ENCODE data around the gene AFAP1. TPM values are rescaled to one million over a fixed set of nuclear protein-coding genes. Genes with fewer than 3 reads are reported as not detected.

The AFAP1 gene
- total RNA-seq, 1 donor from 2014 or later: 28.7 TPM

DNA sequence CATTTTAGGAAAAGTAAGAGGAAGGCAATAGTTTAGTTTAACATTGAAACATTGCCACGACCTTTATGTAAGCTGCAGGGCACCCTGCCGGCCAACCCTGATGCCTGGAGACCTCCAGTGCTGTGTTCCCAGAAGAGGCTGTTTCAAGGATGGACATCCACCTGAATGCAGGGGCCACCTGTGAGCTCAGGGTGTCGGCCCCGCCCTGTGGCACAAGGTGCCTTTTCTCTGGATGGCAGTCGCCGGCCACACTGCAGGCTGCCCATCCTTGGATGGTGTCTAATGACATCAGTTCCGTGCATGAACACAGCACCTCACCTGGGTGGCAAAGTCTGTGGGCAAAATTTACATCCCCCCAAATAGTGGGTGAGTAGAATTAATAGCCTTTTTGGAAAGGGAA is 180.0 kb downstream of the AFAP1 start:
- intact Hi-C loops (cut with DNase I): loop anchor here (5.0 kb wide), 1 partner anchor 43 kb away; no protein-coding TSS in a partner anchor
- H3K4me3 ChIP-seq: no peak overlapping the region
- peak overlapping the region; percentile 8 for H3K27ac ChIP-seq
- H3K4me1 ChIP-seq: peaks cover 10% of the 10 kb centered on the region
- H3K36me3 ChIP-seq: peaks cover 20% of the 10 kb centered on the region
- no peaks in the 10 kb centered on the region for H3K9me3 ChIP-seq
- no peak for ATAC-seq
- DNase-seq: no peak
- TF ChIP-seq, protein P1, sequence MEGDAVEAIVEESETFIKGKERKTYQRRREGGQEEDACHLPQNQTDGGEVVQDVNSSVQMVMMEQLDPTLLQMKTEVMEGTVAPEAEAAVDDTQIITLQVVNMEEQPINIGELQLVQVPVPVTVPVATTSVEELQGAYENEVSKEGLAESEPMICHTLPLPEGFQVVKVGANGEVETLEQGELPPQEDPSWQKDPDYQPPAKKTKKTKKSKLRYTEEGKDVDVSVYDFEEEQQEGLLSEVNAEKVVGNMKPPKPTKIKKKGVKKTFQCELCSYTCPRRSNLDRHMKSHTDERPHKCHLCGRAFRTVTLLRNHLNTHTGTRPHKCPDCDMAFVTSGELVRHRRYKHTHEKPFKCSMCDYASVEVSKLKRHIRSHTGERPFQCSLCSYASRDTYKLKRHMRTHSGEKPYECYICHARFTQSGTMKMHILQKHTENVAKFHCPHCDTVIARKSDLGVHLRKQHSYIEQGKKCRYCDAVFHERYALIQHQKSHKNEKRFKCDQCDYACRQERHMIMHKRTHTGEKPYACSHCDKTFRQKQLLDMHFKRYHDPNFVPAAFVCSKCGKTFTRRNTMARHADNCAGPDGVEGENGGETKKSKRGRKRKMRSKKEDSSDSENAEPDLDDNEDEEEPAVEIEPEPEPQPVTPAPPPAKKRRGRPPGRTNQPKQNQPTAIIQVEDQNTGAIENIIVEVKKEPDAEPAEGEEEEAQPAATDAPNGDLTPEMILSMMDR (IDR thresholded peaks at IDR 0.05): no peak
- H3K27me3 ChIP-seq: no peaks in the 10 kb centered on the region

DNA sequence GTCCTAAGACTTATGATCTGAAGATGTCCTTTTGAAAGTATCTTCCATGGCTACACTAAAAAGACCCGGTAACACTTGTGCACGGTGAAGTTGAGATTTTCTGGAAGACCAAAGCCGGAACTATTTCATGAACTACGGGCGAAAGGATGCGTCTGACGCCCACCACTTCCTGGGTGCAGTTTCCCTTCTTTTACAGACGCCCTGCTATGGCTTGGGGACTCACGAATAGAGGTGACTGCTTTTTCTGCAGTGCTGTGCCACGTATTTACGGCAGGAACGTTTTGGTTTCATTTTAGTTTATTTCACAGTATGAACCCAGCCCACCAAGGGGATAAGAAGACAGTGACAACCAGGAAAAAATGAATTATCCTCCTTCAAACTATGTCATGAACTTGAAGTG is 180.4 kb downstream of the AFAP1 start:
- H3K4me1 ChIP-seq: peaks cover 10% of the 10 kb centered on the region
- H3K27me3 ChIP-seq: no peaks in the 10 kb centered on the region
- ATAC-seq (peak; percentile 52), DNase-seq (no peak)
- TF ChIP-seq, protein P1 (IDR thresholded peaks at IDR 0.05): no peak
- intact Hi-C loops (cut with DNase I): no loop called here
- H3K36me3 ChIP-seq: peaks cover 20% of the 10 kb centered on the region
- no peak overlapping the region for H3K4me3 ChIP-seq
- H3K27ac ChIP-seq: peak overlapping the region; percentile 8
- no peaks in the 10 kb centered on the region for H3K9me3 ChIP-seq

DNA sequence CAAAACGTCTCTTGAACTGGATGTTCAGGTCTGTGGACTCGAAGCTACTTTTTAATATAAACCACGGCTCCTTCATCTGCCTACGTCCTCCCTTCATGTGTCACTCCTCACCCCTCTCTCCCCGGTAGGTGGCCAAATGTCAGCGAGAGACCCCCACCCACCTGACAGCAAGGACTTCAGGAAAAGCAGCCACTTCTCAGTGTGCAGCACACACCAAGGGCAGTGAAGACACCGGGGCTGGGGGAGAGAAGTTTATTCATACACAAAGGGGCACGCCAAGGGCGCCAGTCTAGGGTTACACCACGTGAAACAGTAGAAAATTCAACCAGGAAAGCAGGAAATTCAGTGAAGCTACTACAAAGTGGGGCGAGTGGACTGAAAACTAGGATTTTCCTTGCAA is 181.2 kb downstream of the AFAP1 start:
- TF ChIP-seq, protein P1 (IDR thresholded peaks at IDR 0.05): no peak
- Histone ChIP-seq H3K9me3 (no peaks in the 10 kb centered on the region), H3K36me3 (peaks cover 19% of the 10 kb centered on the region), H3K4me3 (no peak overlapping the region), H3K4me1 (peaks cover 10% of the 10 kb centered on the region), H3K27ac (no peak overlapping the region), H3K27me3 (no peaks in the 10 kb centered on the region)
- ATAC-seq (no peak), DNase-seq (no peak)
- intact Hi-C loops (cut with DNase I): no loop called here

DNA sequence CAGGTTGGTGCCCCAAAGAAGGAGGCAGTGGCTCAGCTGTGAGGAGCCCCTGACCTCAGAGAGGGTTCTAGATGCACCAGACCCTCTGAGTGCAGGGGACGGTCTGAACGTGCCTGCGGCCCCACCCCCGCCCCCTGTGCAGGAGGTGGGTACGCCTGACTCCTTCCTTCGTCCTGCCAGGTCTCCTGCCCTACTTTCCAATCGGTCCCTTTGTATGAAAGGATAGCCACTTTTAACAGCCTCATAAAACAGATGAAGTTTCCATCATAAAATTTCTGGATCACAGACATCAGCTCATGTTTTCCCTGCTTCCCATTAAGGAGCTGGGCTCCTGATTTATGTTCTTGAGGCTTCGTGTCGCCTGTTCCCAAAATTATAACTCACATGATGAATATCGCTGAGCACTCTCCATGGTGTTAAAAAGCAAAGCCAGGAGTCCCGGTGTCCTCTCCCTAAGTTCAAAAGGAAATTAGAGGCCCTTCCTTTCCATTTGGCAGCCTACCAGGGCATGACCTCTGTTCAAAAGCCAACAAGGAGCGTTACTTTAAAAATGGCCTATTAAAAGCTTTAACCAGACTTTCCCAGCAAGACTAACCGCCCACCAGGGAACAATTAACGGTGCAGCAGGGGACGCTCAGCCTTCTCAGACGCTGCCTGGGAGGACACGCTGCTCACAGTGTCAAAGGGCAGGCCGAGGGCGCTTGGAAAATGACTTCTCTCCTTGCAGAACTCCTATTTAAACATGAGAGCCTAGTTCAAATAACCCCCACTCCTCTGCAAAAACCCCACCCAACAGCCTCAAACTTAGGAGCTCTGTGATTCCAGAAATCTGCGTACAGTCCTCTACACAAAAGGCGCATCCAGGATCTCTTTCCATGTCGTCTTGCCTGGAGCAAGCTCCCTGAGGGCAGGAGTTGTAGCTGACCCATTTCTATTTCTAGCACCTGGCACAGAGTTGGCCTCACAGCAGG is 181.9 kb downstream of the AFAP1 start:
- Histone ChIP-seq H3K9me3 (no peaks in the 10 kb centered on the region), H3K4me3 (no peak overlapping the region), H3K27me3 (no peaks in the 10 kb centered on the region), H3K36me3 (peaks cover 12% of the 10 kb centered on the region), H3K4me1 (peaks cover 10% of the 10 kb centered on the region), H3K27ac (no peak overlapping the region)
- DNase-seq (no peak), ATAC-seq (no peak)
- intact Hi-C loops (cut with DNase I): no loop called here
- TF ChIP-seq, protein P1 (IDR thresholded peaks at IDR 0.05): no peak

DNA sequence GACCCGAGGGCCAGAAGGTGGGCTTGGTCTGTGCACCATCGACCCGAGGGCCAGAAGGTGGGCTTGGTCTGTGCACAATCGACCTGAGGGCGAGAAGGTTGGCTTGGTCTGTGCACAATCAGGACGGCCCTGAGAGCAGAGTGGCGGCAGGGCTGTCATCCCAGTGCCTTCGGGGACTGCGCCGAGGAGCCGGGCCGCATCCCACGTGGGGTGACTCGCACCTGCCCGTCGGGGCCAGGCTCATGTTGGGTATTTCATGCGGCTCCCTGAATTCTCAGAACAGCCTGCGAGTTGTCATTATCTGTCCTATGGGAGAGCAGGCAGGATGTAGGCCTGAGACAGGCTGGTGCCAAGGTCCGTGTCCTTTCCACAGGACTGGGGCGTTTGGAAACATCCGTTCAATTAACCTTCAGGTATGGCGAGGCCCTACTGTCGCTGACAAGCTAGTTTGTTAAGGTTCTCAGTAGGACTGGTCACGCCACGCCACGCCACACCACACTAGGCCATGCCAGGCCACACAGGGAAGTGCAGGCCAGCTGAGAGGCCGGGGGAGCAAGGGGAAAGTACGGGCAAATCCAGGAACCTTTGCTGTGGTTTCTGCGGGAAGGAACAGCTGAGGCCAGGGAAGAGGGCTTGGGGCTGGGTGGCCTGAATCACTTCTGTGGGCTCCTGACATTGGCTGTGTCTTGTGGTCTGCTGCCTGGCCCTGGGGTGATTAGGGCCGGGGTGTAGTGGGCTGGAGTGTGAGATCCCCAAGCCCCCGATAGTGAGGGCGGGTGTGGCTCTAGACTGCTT is 182.9 kb downstream of the AFAP1 start:
- Histone ChIP-seq H3K36me3 (peaks cover 11% of the 10 kb centered on the region), H3K9me3 (no peaks in the 10 kb centered on the region), H3K4me1 (peaks cover 9% of the 10 kb centered on the region), H3K4me3 (no peak overlapping the region), H3K27me3 (no peaks in the 10 kb centered on the region), H3K27ac (no peak overlapping the region)
- DNase-seq: no peak
- intact Hi-C loops (cut with DNase I): no loop called here
- peak; percentile 13 for ATAC-seq
- TF ChIP-seq, protein P1 (IDR thresholded peaks at IDR 0.05): no peak
